ENCODE data around the gene OR4C16.

The OR4C16 gene, protein sequence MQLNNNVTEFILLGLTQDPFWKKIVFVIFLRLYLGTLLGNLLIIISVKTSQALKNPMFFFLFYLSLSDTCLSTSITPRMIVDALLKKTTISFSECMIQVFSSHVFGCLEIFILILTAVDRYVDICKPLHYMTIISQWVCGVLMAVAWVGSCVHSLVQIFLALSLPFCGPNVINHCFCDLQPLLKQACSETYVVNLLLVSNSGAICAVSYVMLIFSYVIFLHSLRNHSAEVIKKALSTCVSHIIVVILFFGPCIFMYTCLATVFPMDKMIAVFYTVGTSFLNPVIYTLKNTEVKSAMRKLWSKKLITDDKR

DNA sequence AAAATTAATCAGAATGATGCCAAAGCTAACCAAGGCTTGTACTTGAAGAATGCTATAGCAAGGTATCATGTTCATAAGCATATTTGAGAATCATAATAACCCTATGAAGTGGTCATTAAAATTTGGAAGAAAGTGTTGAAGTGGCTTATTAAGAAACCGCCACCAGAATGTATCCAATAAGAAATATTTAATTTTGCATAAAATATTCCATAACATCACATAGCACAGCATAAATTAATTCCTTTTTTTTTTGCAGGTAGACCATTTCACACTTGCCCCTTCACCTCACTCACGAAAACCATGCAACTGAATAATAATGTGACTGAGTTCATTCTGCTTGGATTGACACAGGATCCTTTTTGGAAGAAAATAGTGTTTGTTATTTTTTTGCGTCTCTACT lies at the start of gene OR4C16:
TSS of gene OR4C16 (plus strand) at position 301 of the 400 bp plus-strand sequence. CDS start at position 301, 0 bp downstream.
- DNase-seq (ENCODE audit: low read depth, low spot score) = no peak

DNA sequence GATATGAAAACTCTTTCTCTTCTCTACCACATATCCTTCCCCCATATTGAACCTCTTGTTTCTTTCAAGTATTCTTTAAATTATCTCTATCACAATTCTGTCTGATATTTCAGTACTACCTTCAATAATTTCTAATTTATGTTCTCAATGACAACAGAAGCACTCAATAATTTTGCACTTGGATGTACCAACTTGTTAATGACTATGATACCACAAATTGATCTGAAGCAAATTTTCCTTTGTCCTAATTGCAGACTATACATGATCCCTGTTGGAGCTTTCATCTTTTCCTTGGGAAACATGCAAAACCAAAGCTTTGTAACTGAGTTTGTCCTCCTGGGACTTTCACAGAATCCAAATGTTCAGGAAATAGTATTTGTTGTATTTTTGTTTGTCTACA lies 17.8 kb upstream of the OR4C16 start, which contains the start of gene OR4C15:
TSS of gene OR4C15 (plus strand) at position 301 of the 400 bp plus-strand sequence. CDS start at position 301, 0 bp downstream.
- no peak for DNase-seq (ENCODE audit: low read depth, low spot score)

DNA sequence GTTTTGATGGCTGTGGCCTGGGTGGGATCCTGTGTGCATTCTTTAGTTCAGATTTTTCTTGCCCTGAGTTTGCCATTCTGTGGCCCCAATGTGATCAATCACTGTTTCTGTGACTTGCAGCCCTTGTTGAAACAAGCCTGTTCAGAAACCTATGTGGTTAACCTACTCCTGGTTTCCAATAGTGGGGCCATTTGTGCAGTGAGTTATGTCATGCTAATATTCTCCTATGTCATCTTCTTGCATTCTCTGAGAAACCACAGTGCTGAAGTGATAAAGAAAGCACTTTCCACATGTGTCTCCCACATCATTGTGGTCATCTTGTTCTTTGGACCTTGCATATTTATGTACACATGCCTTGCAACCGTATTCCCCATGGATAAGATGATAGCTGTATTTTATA lies 620 bp downstream of the OR4C16 start:
- no peak for DNase-seq (ENCODE audit: low read depth, low spot score)

DNA sequence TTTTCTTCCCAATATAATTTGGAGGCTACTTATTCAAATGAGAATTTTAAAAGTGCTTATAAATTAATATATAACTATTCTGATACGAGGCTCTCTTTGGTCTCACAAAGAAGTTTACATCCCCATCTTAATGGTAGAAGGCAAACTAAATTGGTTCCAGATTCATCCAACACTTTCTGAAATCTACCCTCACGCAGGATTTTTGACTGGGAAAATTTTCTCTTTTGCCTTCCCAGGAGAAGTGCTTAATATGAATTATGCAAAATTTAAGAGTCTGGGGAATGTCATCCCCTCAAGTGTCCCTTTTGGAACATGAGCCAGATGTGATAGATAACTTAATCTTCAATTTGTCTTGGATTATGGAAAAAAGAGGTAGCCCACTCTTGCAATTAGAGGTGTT lies 35.6 kb downstream of the OR4C16 start, which contains the start of gene OR4C11:
TSS of gene OR4C11 (minus strand) at position 101 of the 400 bp plus-strand sequence. CDS start 3,272 bp downstream, outside the sequence.
- DNase-seq (ENCODE audit: low read depth, low spot score) = no peak
